HepG2 (cell line): ENCODE results near the gene UBE3A. TPM values are rescaled to one million over a fixed set of nuclear protein-coding genes. Genes with fewer than 3 reads are reported as not detected.

Source experiments
- ARID3A ChIP-seq: IDR thresholded peaks from 2 replicates; pipeline ENCODE4 v1.6.1; 2012; ENCODE audit warnings: low read depth, low read length, improper control_type of control experiment
- CREBL2 ChIP-seq: sonication (generic); formaldehyde crosslinking; IDR thresholded peaks from 2 replicates; pipeline ENCODE4 v1.8.1; 2023; ENCODE audit warnings: missing genetic modification reagents, mild to moderate bottlenecking, borderline replicate concordance
- DR1 ChIP-seq: sonication (generic); formaldehyde crosslinking; IDR thresholded peaks from 2 replicates; pipeline ENCODE4 v1.8.0; 2021; ENCODE audit warnings: mild to moderate bottlenecking, missing genetic modification reagents, inconsistent platforms
- HCFC1 ChIP-seq: fragments of 150-350 bp; IDR thresholded peaks from 2 replicates; pipeline ENCODE4 v1.6.1; 2014; ENCODE audit warnings: low read depth, low read length
- HNF4A ChIP-seq: sonication (generic); formaldehyde crosslinking; IDR thresholded peaks from 2 replicates; pipeline ENCODE4 v1.4.0; 2020; ENCODE audit warnings: missing genetic modification reagents
- HOMEZ ChIP-seq: IDR thresholded peaks from 2 replicates; pipeline ENCODE4 v1.6.1; 2016; ENCODE audit warnings: low read depth
- MED1 ChIP-seq: sonication (generic); formaldehyde crosslinking; IDR thresholded peaks from 2 replicates; pipeline ENCODE4 v1.4.0; 2020; ENCODE audit warnings: missing genetic modification reagents
- MEIS2 ChIP-seq: sonication (generic); formaldehyde crosslinking; IDR thresholded peaks from 2 replicates; pipeline ENCODE4 v1.9.0; 2021; ENCODE audit warnings: mild to moderate bottlenecking, missing genetic modification reagents
- NBN ChIP-seq: fragments of 450-650 bp; conservative IDR thresholded peaks from 2 replicates; pipeline ENCODE4 v1.6.1; 2017
- NONO ChIP-seq, 2 experiments: fragments of 450-650 bp in 1 of 2; sonication (generic) in 1 of 2; formaldehyde crosslinking in 1 of 2; IDR thresholded peaks in 1 of 2; conservative IDR thresholded peaks in 1 of 2; 2 replicates each; pipeline versions ENCODE4 v1.6.1 to v1.8.0; 2017 to 2022; ENCODE audit warnings: mild to moderate bottlenecking in 1 of 2, missing genetic modification reagents in 1 of 2, moderate library complexity in 1 of 2
- NR0B2 ChIP-seq: sonication (generic); formaldehyde crosslinking; IDR thresholded peaks from 2 replicates; pipeline ENCODE4 v1.4.0; 2020; ENCODE audit warnings: mild to moderate bottlenecking, missing genetic modification reagents
- NRL ChIP-seq: sonication (generic); formaldehyde crosslinking; IDR thresholded peaks from 2 replicates; pipeline ENCODE4 v1.5.0; 2020; ENCODE audit warnings: missing genetic modification reagents, mild to moderate bottlenecking, moderate library complexity, borderline replicate concordance
- PLSCR1 ChIP-seq: sonication (generic); formaldehyde crosslinking; IDR thresholded peaks from 2 replicates; pipeline ENCODE4 v1.5.0; 2020; ENCODE audit warnings: missing genetic modification reagents, mild to moderate bottlenecking, borderline replicate concordance
- RFX5 ChIP-seq: IDR thresholded peaks from 2 replicates; pipeline ENCODE4 v1.6.1; 2011; ENCODE audit warnings: low read depth, low read length, improper control_type of control experiment
- RNF2 ChIP-seq: fragments of 450-650 bp; conservative IDR thresholded peaks from 2 replicates; pipeline ENCODE4 v1.6.1; 2016; ENCODE audit warnings: low read depth
- SP1 ChIP-seq, 2 experiments: fragments of 450-650 bp in 1 of 2; sonication (generic) in 1 of 2; formaldehyde crosslinking in 1 of 2; IDR thresholded peaks; 2 replicates each; pipeline versions ENCODE4 v1.4.0 to v1.6.1; 2016 to 2020; ENCODE audit warnings: missing genetic modification reagents in 1 of 2
- STAG1 ChIP-seq: sonication (generic); formaldehyde crosslinking; IDR thresholded peaks from 2 replicates; pipeline ENCODE4 v1.4.0; 2020; ENCODE audit warnings: missing genetic modification reagents
- ZBTB49 ChIP-seq: sonication (generic); formaldehyde crosslinking; IDR thresholded peaks from 2 replicates; pipeline ENCODE4 v1.4.0; 2020; ENCODE audit warnings: missing genetic modification reagents, borderline replicate concordance
- ZNF562 ChIP-seq: sonication (generic); formaldehyde crosslinking; IDR thresholded peaks from 2 replicates; pipeline ENCODE4 v1.8.0; 2022; ENCODE audit warnings: missing genetic modification reagents, borderline replicate concordance
- ZNF772 ChIP-seq: sonication (generic); formaldehyde crosslinking; IDR thresholded peaks from 2 replicates; pipeline ENCODE4 v1.5.0; 2020; ENCODE audit warnings: mild to moderate bottlenecking, missing genetic modification reagents
- ZNF777 ChIP-seq: sonication (generic); formaldehyde crosslinking; IDR thresholded peaks from 2 replicates; pipeline ENCODE4 v1.4.0; 2020; ENCODE audit warnings: missing genetic modification reagents
- ZSCAN25 ChIP-seq: sonication (generic); formaldehyde crosslinking; IDR thresholded peaks from 2 replicates; pipeline ENCODE4 v1.8.0; 2022; ENCODE audit warnings: mild to moderate bottlenecking, missing genetic modification reagents
- polyA plus RNA-seq, 8 experiments: library from polyadenylated mRNA; depleted of rRNA in 3 of 8; stranded (reverse) in 7 of 8; unstranded in 1 of 8; fragments of >200 nt; fragmentation: Illumina TruSeq in 4 of 8; extraction: Trizol in 4 of 8; gene quantifications; 2 replicates each; pipeline versions ENCODE4 v1.2.1 to v1.2.3, GENCODE V29; 2011 to 2016; ENCODE audit warnings: low read depth in 4 of 8, missing spikeins in 1 of 8, mixed read lengths in 1 of 8; ENCODE audit not compliant: insufficient read depth in 1 of 8
- total RNA-seq, 5 experiments: library from RNA; depleted of rRNA; stranded (reverse); fragments of >200 nt; fragmentation: Illumina TruSeq; extraction: Trizol; gene quantifications; 2 replicates each; pipeline ENCODE4 v1.2.3, GENCODE V29; 2016; ENCODE audit warnings: low read depth in 1 of 5

Gene UBE3A
- total and polyA plus RNA-seq, 2 of the 13 experiments (the other 11 are each of a cell fraction or from before 2014, with no cell fraction given): 17.3 to 80.5 TPM

- TF ChIP-seq CREBL2 (CRISPR knock-in tag): 0 out of 2 replicates have a peak, but pooled peaks have one; percentile 15
- no peak for TF ChIP-seq PLSCR1 (CRISPR knock-in tag)
- TF ChIP-seq ZBTB49 (CRISPR knock-in tag): no peak
- TF ChIP-seq ZNF772 (CRISPR knock-in tag): 0 out of 2 replicates have a peak, but pooled peaks have one; percentile 23
- TF ChIP-seq MEIS2 (CRISPR knock-in tag): 0 out of 2 replicates have a peak, but pooled peaks have one; percentile 30
- 0 out of 2 replicates have a peak, but pooled peaks have one; percentile 1 for TF ChIP-seq MED1 (CRISPR knock-in tag)
- TF ChIP-seq ZNF562 (CRISPR knock-in tag): no peak
- no peak for TF ChIP-seq NBN
- peak; percentile 67 for TF ChIP-seq ZNF777 (CRISPR knock-in tag)
- no peak for TF ChIP-seq SP1 (IDR thresholded peaks at IDR 0.05)
- no peak for TF ChIP-seq SP1 (CRISPR knock-in tag; IDR thresholded peaks at IDR 0.05)
- peak; percentile 62; the same call in 1 of the 2 replicates for TF ChIP-seq RNF2
- TF ChIP-seq NRL (CRISPR knock-in tag): no peak; the same call in 1 of the 2 replicates
- TF ChIP-seq NONO (IDR thresholded peaks at IDR 0.05): no peak
- TF ChIP-seq NONO (CRISPR knock-in tag; conservative IDR thresholded peaks at IDR 0.05): peak; percentile 17; the same call in 1 of the 2 replicates
- TF ChIP-seq NR0B2 (CRISPR knock-in tag): peak; percentile 63; the same call in 1 of the 2 replicates
- TF ChIP-seq DR1 (CRISPR knock-in tag): no peak
- no peak for TF ChIP-seq HOMEZ
- no peak for TF ChIP-seq ARID3A
- peak; percentile 49 for TF ChIP-seq STAG1
- no peak for TF ChIP-seq ZSCAN25 (CRISPR knock-in tag)
- no peak for TF ChIP-seq HCFC1
- no peak for TF ChIP-seq HNF4A
- TF ChIP-seq RFX5: no peak
Observed at GRCh38 chr15:25437777-25438600, 835 bp downstream of the UBE3A start (continued).
